Activated naive CD8-positive, alpha-beta T cell treated with anti-CD3 and anti-CD28 coated beads for 36 hours (primary cell): ENCODE results near the gene ZCCHC2. TPM values are rescaled to one million over a fixed set of nuclear protein-coding genes. Genes with fewer than 3 reads are reported as not detected.

Experiments
- DNase-seq: peaks from one replicate; pipeline ENCODE4 v3.0.0; 2021
- H3K27ac Mint-ChIP-seq: one replicate; pipeline ENCODE4 v1.8.0; 2022; ENCODE audit warnings: mild to moderate bottlenecking, moderate library complexity, mixed read lengths
- H3K27me3 Mint-ChIP-seq: one replicate; pipeline ENCODE4 v1.8.0; 2022; ENCODE audit warnings: mild to moderate bottlenecking, mixed read lengths
- H3K36me3 Mint-ChIP-seq: one replicate; pipeline ENCODE4 v1.8.0; 2021; ENCODE audit warnings: mild to moderate bottlenecking, mixed read lengths
- H3K4me1 Mint-ChIP-seq: one replicate; pipeline ENCODE4 v1.8.0; 2021; ENCODE audit warnings: mixed read lengths
- H3K4me3 Mint-ChIP-seq: one replicate; pipeline ENCODE4 v1.8.0; 2022; ENCODE audit warnings: mild to moderate bottlenecking, moderate library complexity, mixed read lengths
- H3K9me3 Mint-ChIP-seq: one replicate; pipeline ENCODE4 v1.8.0; 2022; ENCODE audit warnings: mixed read lengths
- total RNA-seq, 2 experiments: library from RNA; stranded (reverse); gene quantifications; one replicate each; pipeline ENCODE4 v1.2.3, GENCODE V29; 2021

Gene ZCCHC2
- total RNA-seq, 2 experiments from 2014 or later = 25.1 to 28.9 TPM

- H3K27me3 Mint-ChIP-seq = no peaks in the 10 kb centered on the region
- no peak overlapping the region for H3K27ac Mint-ChIP-seq
- peaks cover 29% of the 10 kb centered on the region for H3K36me3 Mint-ChIP-seq
- H3K4me1 Mint-ChIP-seq = peaks cover 40% of the 10 kb centered on the region
- no peak overlapping the region for H3K4me3 Mint-ChIP-seq
- H3K9me3 Mint-ChIP-seq = peaks cover 2% of the 10 kb centered on the region
- DNase-seq = no peak
Measured at GRCh38 chr18:62523255-62523588, 397 bp downstream of the ZCCHC2 start.

- Mint-ChIP-seq H3K27me3 (no peaks in the 10 kb centered on the region), H3K36me3 (peaks cover 25% of the 10 kb centered on the region), H3K4me1 (peaks cover 40% of the 10 kb centered on the region), H3K9me3 (no peaks in the 10 kb centered on the region), H3K27ac (peak overlapping the region; percentile 99), H3K4me3 (peak overlapping the region; percentile 99)
- DNase-seq = peak; percentile 61
Measured at GRCh38 chr18:62523631-62524439, 1.0 kb downstream of the ZCCHC2 start.

- peak overlapping the region; percentile 99 for H3K4me3 Mint-ChIP-seq
- H3K4me1 Mint-ChIP-seq = peaks cover 46% of the 10 kb centered on the region
- H3K36me3 Mint-ChIP-seq = peaks cover 24% of the 10 kb centered on the region
- no peaks in the 10 kb centered on the region for H3K9me3 Mint-ChIP-seq
- peak; percentile 65 for DNase-seq
- no peaks in the 10 kb centered on the region for H3K27me3 Mint-ChIP-seq
- peak overlapping the region; percentile 99 for H3K27ac Mint-ChIP-seq
Measured at GRCh38 chr18:62524440-62525200, 1.8 kb downstream of the ZCCHC2 start.

- Mint-ChIP-seq H3K36me3 (peaks cover 24% of the 10 kb centered on the region), H3K27me3 (no peaks in the 10 kb centered on the region), H3K4me1 (peaks cover 48% of the 10 kb centered on the region), H3K27ac (peak overlapping the region; percentile 99), H3K9me3 (no peaks in the 10 kb centered on the region), H3K4me3 (peak overlapping the region; percentile 99)
- no peak for DNase-seq
Measured at GRCh38 chr18:62525608-62526007, 2.8 kb downstream of the ZCCHC2 start.

GRCh38 chr18:62526098-62527025 lies 3.5 kb downstream of the ZCCHC2 start:
- peak; percentile 86 for DNase-seq
- no peaks in the 10 kb centered on the region for H3K9me3 Mint-ChIP-seq
- peaks cover 45% of the 10 kb centered on the region for H3K4me1 Mint-ChIP-seq
- peaks cover 25% of the 10 kb centered on the region for H3K36me3 Mint-ChIP-seq
- no peaks in the 10 kb centered on the region for H3K27me3 Mint-ChIP-seq
- peak overlapping the region; percentile 99 for H3K4me3 Mint-ChIP-seq
- H3K27ac Mint-ChIP-seq = peak overlapping the region; percentile 99

GRCh38 chr18:62529597-62529996 lies 6.8 kb downstream of the ZCCHC2 start:
- Mint-ChIP-seq H3K36me3 (peaks cover 38% of the 10 kb centered on the region), H3K9me3 (no peaks in the 10 kb centered on the region), H3K4me1 (peaks cover 57% of the 10 kb centered on the region), H3K27me3 (no peaks in the 10 kb centered on the region), H3K4me3 (no peak overlapping the region), H3K27ac (no peak overlapping the region)
- no peak for DNase-seq

GRCh38 chr18:62531078-62531477 lies 8.3 kb downstream of the ZCCHC2 start:
- H3K36me3 Mint-ChIP-seq = peaks cover 34% of the 10 kb centered on the region
- DNase-seq = no peak
- H3K4me1 Mint-ChIP-seq = peaks cover 55% of the 10 kb centered on the region
- no peaks in the 10 kb centered on the region for H3K9me3 Mint-ChIP-seq
- no peak overlapping the region for H3K27ac Mint-ChIP-seq
- no peaks in the 10 kb centered on the region for H3K27me3 Mint-ChIP-seq
- H3K4me3 Mint-ChIP-seq = no peak overlapping the region

GRCh38 chr18:62531931-62532330 lies 9.1 kb downstream of the ZCCHC2 start:
- H3K27ac Mint-ChIP-seq = no peak overlapping the region
- no peak for DNase-seq
- no peaks in the 10 kb centered on the region for H3K9me3 Mint-ChIP-seq
- peaks cover 33% of the 10 kb centered on the region for H3K36me3 Mint-ChIP-seq
- H3K27me3 Mint-ChIP-seq = no peaks in the 10 kb centered on the region
- peaks cover 55% of the 10 kb centered on the region for H3K4me1 Mint-ChIP-seq
- H3K4me3 Mint-ChIP-seq = no peak overlapping the region

GRCh38 chr18:62536005-62536404 lies 13.2 kb downstream of the ZCCHC2 start:
- H3K36me3 Mint-ChIP-seq = peaks cover 38% of the 10 kb centered on the region
- H3K27ac Mint-ChIP-seq = no peak overlapping the region
- no peak for DNase-seq
- no peaks in the 10 kb centered on the region for H3K27me3 Mint-ChIP-seq
- no peaks in the 10 kb centered on the region for H3K9me3 Mint-ChIP-seq
- no peak overlapping the region for H3K4me3 Mint-ChIP-seq
- peaks cover 35% of the 10 kb centered on the region for H3K4me1 Mint-ChIP-seq

- H3K4me1 Mint-ChIP-seq = peaks cover 26% of the 10 kb centered on the region
- H3K36me3 Mint-ChIP-seq = peaks cover 36% of the 10 kb centered on the region
- no peaks in the 10 kb centered on the region for H3K9me3 Mint-ChIP-seq
- no peak overlapping the region for H3K27ac Mint-ChIP-seq
- no peaks in the 10 kb centered on the region for H3K27me3 Mint-ChIP-seq
- no peak overlapping the region for H3K4me3 Mint-ChIP-seq
- no peak for DNase-seq
Measured at GRCh38 chr18:62537042-62537894, 14.4 kb downstream of the ZCCHC2 start.

- H3K36me3 Mint-ChIP-seq = peaks cover 35% of the 10 kb centered on the region
- no peak overlapping the region for H3K4me3 Mint-ChIP-seq
- no peaks in the 10 kb centered on the region for H3K9me3 Mint-ChIP-seq
- H3K27ac Mint-ChIP-seq = no peak overlapping the region
- peaks cover 24% of the 10 kb centered on the region for H3K4me1 Mint-ChIP-seq
- no peaks in the 10 kb centered on the region for H3K27me3 Mint-ChIP-seq
- DNase-seq = no peak
Measured at GRCh38 chr18:62537946-62538345, 15.1 kb downstream of the ZCCHC2 start.

- no peak overlapping the region for H3K27ac Mint-ChIP-seq
Measured at GRCh38 chr18:62538881-62539280, 16.1 kb downstream of the ZCCHC2 start.

GRCh38 chr18:62539284-62540165 lies 16.7 kb downstream of the ZCCHC2 start:
- Mint-ChIP-seq H3K27me3 (no peaks in the 10 kb centered on the region), H3K4me3 (no peak overlapping the region), H3K9me3 (no peaks in the 10 kb centered on the region), H3K27ac (no peak overlapping the region), H3K4me1 (peaks cover 17% of the 10 kb centered on the region), H3K36me3 (peaks cover 39% of the 10 kb centered on the region)
- no peak for DNase-seq

More at GRCh38 chr18:62538881-62539280, 16.1 kb downstream of the ZCCHC2 start:
- Mint-ChIP-seq H3K4me3 (no peak overlapping the region), H3K9me3 (no peaks in the 10 kb centered on the region), H3K36me3 (peaks cover 43% of the 10 kb centered on the region), H3K27me3 (no peaks in the 10 kb centered on the region), H3K4me1 (peaks cover 24% of the 10 kb centered on the region)
- no peak for DNase-seq
